Stimulated activated CD4-positive, alpha-beta T cell treated with anti-CD3 and anti-CD28 coated beads, Interleukin-12 subunit alpha, Interleukin-12 subunit beta, amount 100 ng/mL, for 24 hours (primary cell): ENCODE measurements around the gene TCHP.

ENCODE experiments used
- DNase-seq, 2 experiments: peaks; one replicate each; pipeline ENCODE4 v3.0.0-alpha.2; 2020; ENCODE audit warnings: low read depth in 2 of 2

The TCHP gene

GRCh38 chr12:109961612-109962011 lies 61.5 kb downstream of the TCHP start:
- DNase-seq: no peak

- no peak for DNase-seq
Observed at GRCh38 chr12:109962398-109962797, 62.3 kb downstream of the TCHP start.

- DNase-seq: no peak
Observed at GRCh38 chr12:109963330-109963729, 63.3 kb downstream of the TCHP start.

- DNase-seq: no peak
Observed at GRCh38 chr12:109963743-109964429, 63.8 kb downstream of the TCHP start.

GRCh38 chr12:109966546-109966945 lies 66.5 kb downstream of the TCHP start:
- DNase-seq: no peak

GRCh38 chr12:109967383-109968031 lies 67.4 kb downstream of the TCHP start:
- DNase-seq: no peak
